IPS-20b (cell line): ENCODE results near the gene LAYN.

ENCODE experiments used
- H3K27ac ChIP-seq: one replicate; pipeline ENCODE4 v1.5.1; 2013; ENCODE audit warnings: low read length
- H3K27me3 ChIP-seq: 2 replicates; pipeline ENCODE4 v1.6.1; 2013; ENCODE audit warnings: mild to moderate bottlenecking, low read length, inconsistent platforms; ENCODE audit not compliant: insufficient read depth
- H3K36me3 ChIP-seq: 2 replicates; pipeline ENCODE4 v1.6.1; 2013; ENCODE audit warnings: low read depth, mild to moderate bottlenecking, inconsistent platforms, low read length, moderate library complexity; ENCODE audit not compliant: insufficient read depth
- H3K4me1 ChIP-seq: 2 replicates; pipeline ENCODE4 v1.6.1; 2013; ENCODE audit warnings: mild to moderate bottlenecking, control low read depth, inconsistent platforms, low read length, moderate library complexity; ENCODE audit not compliant: insufficient read depth
- H3K4me3 ChIP-seq: 2 replicates; pipeline ENCODE4 v1.5.1; 2013; ENCODE audit warnings: mild to moderate bottlenecking, low read length, inconsistent platforms
- H3K9ac ChIP-seq: 2 replicates; pipeline ENCODE4 v1.6.1; 2013; ENCODE audit warnings: low read depth, mild to moderate bottlenecking, inconsistent platforms, low read length, moderate library complexity
- H3K9me3 ChIP-seq: 2 replicates; pipeline ENCODE4 v1.6.1; 2013; ENCODE audit warnings: mild to moderate bottlenecking, low read depth, low read length, inconsistent platforms; ENCODE audit not compliant: insufficient read depth

LAYN gene

DNA sequence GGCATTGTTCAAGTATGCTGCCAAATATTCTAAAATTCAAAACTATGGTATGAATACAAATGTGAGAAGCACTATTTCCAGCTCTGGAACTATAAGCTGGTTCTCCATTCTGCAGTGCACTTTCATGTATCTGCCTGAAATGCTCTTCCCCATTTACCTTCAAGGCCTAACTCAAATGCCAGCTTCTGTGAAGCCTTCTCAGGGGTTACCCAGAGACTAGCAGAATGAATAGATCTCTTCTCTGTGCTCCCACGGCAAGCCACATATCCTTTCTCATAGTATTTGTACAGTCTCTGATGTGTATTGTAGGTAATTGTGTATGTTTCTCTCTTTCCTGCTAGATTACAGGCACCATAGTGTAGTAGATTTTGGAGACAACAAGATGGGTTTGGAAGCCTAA is 21.9 kb upstream of the LAYN start:
- Histone ChIP-seq H3K4me1 (0 out of 2 replicates have a peak, but pooled peaks cover 3% of the 10 kb centered on the region), H3K4me3 (no peak overlapping the region), H3K9ac (no peak overlapping the region), H3K27me3 (peaks cover 26% of the 10 kb centered on the region), H3K36me3 (no peaks in the 10 kb centered on the region), H3K9me3 (no peaks in the 10 kb centered on the region), H3K27ac (no peak overlapping the region)

DNA sequence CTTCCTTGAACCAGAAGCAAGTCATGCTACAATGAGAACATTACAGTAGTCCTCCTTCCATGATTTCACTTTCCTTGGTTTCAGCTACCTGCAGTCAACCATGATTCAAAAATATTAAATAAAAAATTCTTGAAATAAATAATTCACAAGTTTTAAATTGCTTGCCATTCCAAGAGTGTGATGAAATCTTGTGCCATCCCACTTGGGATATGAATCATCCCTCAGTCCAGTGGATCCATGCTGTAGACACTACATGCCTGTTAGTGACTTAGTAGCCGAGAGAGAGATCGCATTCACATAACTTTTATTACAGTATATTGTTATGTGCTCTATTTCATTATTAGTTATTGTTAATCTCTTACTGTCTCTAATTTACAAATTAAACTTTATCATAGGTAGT is 20.0 kb upstream of the LAYN start:
- Histone ChIP-seq H3K9me3 (no peaks in the 10 kb centered on the region), H3K4me1 (no peaks in the 10 kb centered on the region), H3K9ac (no peak overlapping the region), H3K36me3 (no peaks in the 10 kb centered on the region), H3K4me3 (no peak overlapping the region), H3K27ac (no peak overlapping the region), H3K27me3 (peaks cover 8% of the 10 kb centered on the region)

DNA sequence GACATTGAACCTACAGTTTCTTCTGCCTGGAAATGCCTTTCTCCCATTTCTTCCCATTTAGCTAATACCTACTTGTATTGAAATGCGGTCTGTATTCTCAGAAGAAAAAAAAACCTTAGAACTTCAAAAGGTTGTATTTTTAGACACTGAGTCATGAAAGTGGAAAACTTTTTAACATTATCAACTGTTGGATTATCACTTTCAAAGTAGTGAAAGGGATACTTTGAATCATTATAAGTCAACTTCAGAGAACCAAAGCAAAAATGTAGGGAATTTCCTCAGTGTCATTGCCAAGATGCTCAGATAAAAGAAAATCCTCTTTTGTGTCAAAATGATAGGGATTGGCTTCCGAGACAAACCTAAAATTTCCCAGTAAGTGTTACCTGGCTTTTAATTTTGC is 19.4 kb upstream of the LAYN start:
- Histone ChIP-seq H3K4me3 (no peak overlapping the region), H3K27me3 (0 out of 2 replicates have a peak, but pooled peaks cover 4% of the 10 kb centered on the region), H3K4me1 (no peaks in the 10 kb centered on the region), H3K36me3 (no peaks in the 10 kb centered on the region), H3K9ac (no peak overlapping the region), H3K27ac (no peak overlapping the region), H3K9me3 (no peaks in the 10 kb centered on the region)

DNA sequence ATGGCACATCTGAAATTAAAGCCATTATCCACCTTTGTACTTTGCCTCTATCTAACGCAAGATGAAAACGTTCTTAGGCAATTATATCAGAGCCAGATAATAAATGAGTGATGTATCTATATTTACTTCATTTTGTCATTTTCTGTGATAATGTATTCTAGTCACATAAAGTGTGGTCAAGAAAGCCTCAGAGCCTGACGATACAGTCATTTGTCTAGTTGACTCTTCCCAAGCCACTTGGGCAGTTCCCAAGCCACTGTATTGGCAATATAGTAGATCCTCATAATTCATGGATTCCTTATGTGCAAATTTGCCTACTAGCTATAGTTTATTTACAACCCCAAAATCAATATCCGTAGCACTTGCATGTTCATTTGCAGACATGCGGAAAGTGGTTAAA is 18.1 kb upstream of the LAYN start:
- H3K4me3 ChIP-seq, result no peak overlapping the region
- H3K4me1 ChIP-seq, result no peaks in the 10 kb centered on the region
- H3K36me3 ChIP-seq, result no peaks in the 10 kb centered on the region
- no peak overlapping the region for H3K9ac ChIP-seq
- H3K27me3 ChIP-seq, result no peaks in the 10 kb centered on the region
- no peaks in the 10 kb centered on the region for H3K9me3 ChIP-seq
- no peak overlapping the region for H3K27ac ChIP-seq

DNA sequence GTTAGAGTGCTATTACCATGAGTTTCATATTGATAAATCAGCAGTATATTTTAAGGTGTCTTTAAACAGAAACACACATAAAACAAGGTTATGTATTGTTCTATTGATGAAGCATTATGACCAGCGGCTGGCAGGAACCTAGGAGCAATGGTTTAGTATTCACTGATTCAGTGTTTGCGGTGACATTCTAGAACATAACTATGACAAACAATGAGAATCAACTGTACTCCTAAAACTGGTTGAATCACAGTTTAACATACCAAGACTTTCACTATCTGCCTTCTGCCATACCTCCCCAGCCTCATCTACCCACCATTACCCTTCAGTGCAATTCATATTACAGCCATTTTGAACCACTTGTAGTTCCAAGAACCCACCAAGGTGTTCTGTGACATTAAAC is 17.2 kb upstream of the LAYN start:
- H3K27me3 ChIP-seq, result no peaks in the 10 kb centered on the region
- no peak overlapping the region for H3K27ac ChIP-seq
- no peaks in the 10 kb centered on the region for H3K9me3 ChIP-seq
- H3K36me3 ChIP-seq, result no peaks in the 10 kb centered on the region
- H3K4me1 ChIP-seq, result no peaks in the 10 kb centered on the region
- no peak overlapping the region for H3K4me3 ChIP-seq
- no peak overlapping the region for H3K9ac ChIP-seq

DNA sequence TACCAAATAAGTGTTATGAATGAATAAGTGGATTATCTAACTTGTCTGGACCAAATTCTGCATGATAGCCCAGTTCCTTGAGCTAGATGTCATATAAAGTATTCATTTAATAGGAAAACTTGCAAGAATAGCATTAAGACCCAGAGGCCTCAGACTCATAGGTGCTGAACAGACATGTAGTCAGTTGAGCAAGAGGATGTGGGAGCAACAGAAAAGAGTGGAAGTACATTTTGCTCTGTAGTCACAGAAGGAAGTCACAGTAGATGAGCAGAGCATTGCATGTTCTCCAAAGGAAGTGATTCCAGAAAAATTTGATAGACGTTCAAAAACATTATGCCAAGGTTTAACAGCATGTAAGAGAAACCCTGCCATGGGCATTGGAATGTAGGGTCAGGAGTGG is 16.5 kb upstream of the LAYN start:
- Histone ChIP-seq H3K4me3 (no peak overlapping the region), H3K9ac (no peak overlapping the region), H3K4me1 (no peaks in the 10 kb centered on the region), H3K27ac (no peak overlapping the region), H3K9me3 (no peaks in the 10 kb centered on the region), H3K36me3 (no peaks in the 10 kb centered on the region), H3K27me3 (no peaks in the 10 kb centered on the region)

DNA sequence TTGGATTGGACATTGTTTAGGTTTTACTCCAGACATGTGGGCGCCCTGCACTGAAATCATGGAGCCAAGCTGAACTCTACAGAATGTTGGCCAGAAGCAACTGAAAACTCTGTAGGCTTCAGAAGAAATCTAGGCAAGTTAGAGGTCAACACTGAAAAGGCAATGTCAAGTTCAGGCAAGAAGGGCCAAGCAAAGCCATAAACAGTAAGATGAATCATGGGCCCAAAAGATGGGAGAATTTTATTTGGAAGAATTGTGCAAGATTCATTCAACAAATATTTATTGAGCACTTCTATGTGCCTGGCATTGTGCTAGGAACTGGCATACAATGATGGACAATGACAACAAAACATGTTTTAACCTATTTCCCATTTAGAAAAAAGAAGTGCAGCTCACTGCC is 15.1 kb upstream of the LAYN start:
- H3K9me3 ChIP-seq, result no peaks in the 10 kb centered on the region
- H3K4me3 ChIP-seq, result no peak overlapping the region
- H3K9ac ChIP-seq, result no peak overlapping the region
- H3K36me3 ChIP-seq, result no peaks in the 10 kb centered on the region
- H3K27ac ChIP-seq, result no peak overlapping the region
- no peaks in the 10 kb centered on the region for H3K4me1 ChIP-seq
- H3K27me3 ChIP-seq, result no peaks in the 10 kb centered on the region

DNA sequence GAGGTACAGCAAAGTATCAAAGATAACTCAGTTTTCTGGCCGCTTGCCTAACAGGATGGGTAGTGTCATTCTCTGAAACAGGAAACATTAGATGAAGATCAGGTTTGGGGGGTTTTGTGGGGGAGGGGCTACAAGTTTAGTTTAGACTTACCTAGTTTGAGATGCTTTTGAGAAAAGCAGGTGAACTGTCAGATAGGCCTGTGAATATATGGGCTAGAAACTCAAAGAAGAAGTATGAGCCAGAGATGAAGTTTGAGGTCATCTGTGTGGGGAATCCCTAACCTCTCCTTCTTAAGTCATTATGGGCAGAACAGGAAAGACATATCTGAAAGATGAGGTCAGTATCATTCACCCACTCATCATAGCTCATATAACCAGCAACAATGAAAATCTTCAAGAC is 14.0 kb upstream of the LAYN start:
- H3K27ac ChIP-seq, result no peak overlapping the region
- no peaks in the 10 kb centered on the region for H3K27me3 ChIP-seq
- no peak overlapping the region for H3K9ac ChIP-seq
- H3K9me3 ChIP-seq, result no peaks in the 10 kb centered on the region
- no peaks in the 10 kb centered on the region for H3K36me3 ChIP-seq
- no peaks in the 10 kb centered on the region for H3K4me1 ChIP-seq
- H3K4me3 ChIP-seq, result no peak overlapping the region

DNA sequence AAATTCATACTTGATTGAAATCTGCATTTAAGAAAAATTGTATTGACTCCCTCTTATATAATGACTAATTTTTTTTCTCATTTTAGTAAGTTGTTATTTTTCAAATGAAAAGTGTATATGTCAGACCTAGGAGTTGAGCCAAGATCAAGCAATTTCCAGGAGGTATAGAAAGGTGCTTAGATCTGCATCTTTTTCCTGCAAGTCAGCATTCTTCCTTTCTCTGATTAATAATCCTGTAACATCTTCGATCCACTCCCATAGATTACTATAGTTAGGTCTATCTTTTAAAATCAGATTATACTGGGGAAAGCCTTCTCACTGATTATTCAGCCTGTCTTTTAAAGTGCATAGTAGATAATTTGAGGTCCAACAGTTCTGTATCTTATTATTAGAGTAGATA is 13.2 kb upstream of the LAYN start:
- H3K27me3 ChIP-seq, result no peaks in the 10 kb centered on the region
- no peaks in the 10 kb centered on the region for H3K4me1 ChIP-seq
- no peak overlapping the region for H3K27ac ChIP-seq

DNA sequence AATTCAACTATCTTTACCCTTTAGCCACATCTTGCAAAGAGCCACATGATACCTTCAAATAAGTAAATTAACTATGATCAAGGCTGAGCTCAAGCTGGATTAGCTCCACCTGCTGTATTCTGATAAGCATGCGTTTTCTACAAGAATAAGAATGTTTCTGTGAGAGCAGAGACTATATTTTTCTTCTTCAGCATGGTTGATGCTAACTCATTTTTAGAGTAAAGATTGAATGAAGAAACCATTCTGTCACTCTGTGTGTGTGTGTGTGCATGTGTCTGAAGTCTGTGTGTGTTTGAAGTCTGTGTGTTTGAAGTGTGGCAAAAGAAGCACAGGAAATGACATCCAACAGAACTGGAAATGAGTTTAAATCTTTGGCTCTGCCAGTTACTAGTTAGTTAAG is 12.0 kb upstream of the LAYN start:
- no peak overlapping the region for H3K9ac ChIP-seq
- H3K27me3 ChIP-seq, result no peaks in the 10 kb centered on the region
- no peaks in the 10 kb centered on the region for H3K9me3 ChIP-seq
- H3K4me3 ChIP-seq, result no peak overlapping the region
- no peaks in the 10 kb centered on the region for H3K4me1 ChIP-seq
- no peak overlapping the region for H3K27ac ChIP-seq
- no peaks in the 10 kb centered on the region for H3K36me3 ChIP-seq

More for the DNA sequence above, 13.2 kb upstream of the LAYN start:
- H3K9me3 ChIP-seq, result no peaks in the 10 kb centered on the region
- H3K9ac ChIP-seq, result no peak overlapping the region
- no peak overlapping the region for H3K4me3 ChIP-seq
- H3K36me3 ChIP-seq, result no peaks in the 10 kb centered on the region

DNA sequence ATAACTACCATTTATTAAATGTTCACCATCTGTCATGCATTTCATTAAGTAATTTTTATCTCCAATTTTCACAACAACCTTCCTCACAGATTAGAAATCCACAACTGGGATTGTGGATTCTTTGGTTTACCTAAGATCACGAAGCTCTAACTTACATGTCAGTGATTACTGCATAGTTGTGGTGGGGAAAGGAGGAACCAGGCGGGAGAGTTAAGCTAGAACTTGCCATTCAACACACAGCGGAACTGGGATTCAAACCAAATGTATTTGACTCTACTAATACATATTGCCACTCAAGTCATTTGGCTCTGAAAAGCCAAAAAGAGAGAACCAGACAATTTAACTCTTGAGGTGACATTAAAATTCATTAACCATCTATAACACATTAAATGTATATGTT is 10.4 kb upstream of the LAYN start:
- Histone ChIP-seq H3K9ac (no peak overlapping the region), H3K9me3 (no peaks in the 10 kb centered on the region), H3K4me3 (no peak overlapping the region), H3K27me3 (peaks cover 8% of the 10 kb centered on the region; the same call in 1 of the 2 replicates), H3K27ac (no peak overlapping the region), H3K36me3 (no peaks in the 10 kb centered on the region), H3K4me1 (no peaks in the 10 kb centered on the region)

DNA sequence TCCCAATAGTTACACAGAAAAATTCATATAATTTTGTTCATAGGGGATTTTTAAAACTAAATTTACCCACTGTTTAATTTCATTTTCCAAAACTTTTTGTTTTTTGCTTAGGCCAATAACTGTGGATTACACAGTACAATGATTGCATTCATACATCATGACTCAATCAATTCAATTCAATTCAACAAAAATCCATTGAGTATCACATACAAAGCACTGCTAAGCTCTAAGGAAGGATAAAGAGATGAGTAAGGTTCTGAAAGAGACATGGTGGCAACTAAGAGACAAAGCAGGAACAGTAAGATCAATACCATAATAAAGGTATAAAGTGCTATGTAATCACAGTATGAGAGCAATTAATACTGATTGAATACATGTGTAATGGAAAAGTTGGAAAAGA is 9.4 kb upstream of the LAYN start:
- Histone ChIP-seq H3K9ac (no peak overlapping the region), H3K36me3 (no peaks in the 10 kb centered on the region), H3K4me3 (no peak overlapping the region), H3K27ac (no peak overlapping the region), H3K9me3 (no peaks in the 10 kb centered on the region), H3K27me3 (peaks cover 9% of the 10 kb centered on the region; the same call in 1 of the 2 replicates), H3K4me1 (no peaks in the 10 kb centered on the region)
